Subcutaneous abdominal adipose tissue (tissue), 5 donors: ENCODE data around the gene FAM89B.
"Not testable (repeated sequence)": the region's sequence is repeated elsewhere in the genome, so short reads cannot be mapped to it uniquely, and the experiment has no call there.

Source experiments
- H3K27ac ChIP-seq: one replicate; pipeline ENCODE4 v1.7.0; 2013; ENCODE audit warnings: low read depth, mild to moderate bottlenecking, inconsistent platforms, low read length, moderate library complexity
- H3K27me3 ChIP-seq, 5 donors: one replicate each; pipeline ENCODE4 v1.7.0; 2013; ENCODE audit warnings: low read length in 5 of 5, inconsistent platforms in 1 of 5; ENCODE audit not compliant: control insufficient read depth in 5 of 5, insufficient read depth in 4 of 5
- H3K36me3 ChIP-seq, 5 donors: one replicate each; pipeline ENCODE4 v1.7.0; 2013; ENCODE audit warnings: low read length in 5 of 5; ENCODE audit not compliant: control insufficient read depth in 5 of 5, insufficient read depth in 5 of 5
- H3K4me1 ChIP-seq, 5 donors: one replicate each; pipeline ENCODE4 v1.7.0; 2013; ENCODE audit warnings: low read length in 5 of 5, mild to moderate bottlenecking in 3 of 5, moderate library complexity in 1 of 5; ENCODE audit not compliant: control insufficient read depth in 5 of 5, insufficient read depth in 5 of 5
- H3K4me3 ChIP-seq, 5 donors: one replicate each; pipeline ENCODE4 v1.7.0; 2013; ENCODE audit warnings: low read length in 5 of 5, low read depth in 1 of 5
- H3K9ac ChIP-seq, 5 donors: one replicate each; pipeline ENCODE4 v1.7.0; 2013; ENCODE audit warnings: low read length in 5 of 5, mild to moderate bottlenecking in 4 of 5, moderate library complexity in 3 of 5
- H3K9me3 ChIP-seq, 5 donors: one replicate each; pipeline ENCODE4 v1.7.0; 2013; ENCODE audit warnings: low read length in 5 of 5; ENCODE audit not compliant: control insufficient read depth in 5 of 5
- donor health status: healthy.
- donor health status: healthy.
- donor health status: healthy.
- donor health status: healthy.
- donor health status: healthy.

The FAM89B gene

GRCh38 chr11:65564879-65565559 is 7.3 kb upstream of the FAM89B start:
- H3K4me1 ChIP-seq = peaks cover 8 to 41% (median 27%) of the 10 kb centered on the region in 5 donors
- not testable (repeated sequence) for H3K9me3 ChIP-seq, H3K4me3 ChIP-seq, H3K27me3 ChIP-seq, H3K9ac ChIP-seq, H3K27ac ChIP-seq, H3K36me3 ChIP-seq

GRCh38 chr11:65565624-65566453 is 6.5 kb upstream of the FAM89B start:
- Histone ChIP-seq H3K9me3 (no peaks in the 10 kb centered on the region), H3K36me3 (peaks cover 0 to 8% (median 3%) of the 10 kb centered on the region in 5 donors), H3K9ac (no peak overlapping the region), H3K4me1 (peaks cover 6 to 38% (median 24%) of the 10 kb centered on the region in 5 donors), H3K27me3 (no peaks in the 10 kb centered on the region), H3K27ac (no peak overlapping the region), H3K4me3 (no peak overlapping the region)

DNA sequence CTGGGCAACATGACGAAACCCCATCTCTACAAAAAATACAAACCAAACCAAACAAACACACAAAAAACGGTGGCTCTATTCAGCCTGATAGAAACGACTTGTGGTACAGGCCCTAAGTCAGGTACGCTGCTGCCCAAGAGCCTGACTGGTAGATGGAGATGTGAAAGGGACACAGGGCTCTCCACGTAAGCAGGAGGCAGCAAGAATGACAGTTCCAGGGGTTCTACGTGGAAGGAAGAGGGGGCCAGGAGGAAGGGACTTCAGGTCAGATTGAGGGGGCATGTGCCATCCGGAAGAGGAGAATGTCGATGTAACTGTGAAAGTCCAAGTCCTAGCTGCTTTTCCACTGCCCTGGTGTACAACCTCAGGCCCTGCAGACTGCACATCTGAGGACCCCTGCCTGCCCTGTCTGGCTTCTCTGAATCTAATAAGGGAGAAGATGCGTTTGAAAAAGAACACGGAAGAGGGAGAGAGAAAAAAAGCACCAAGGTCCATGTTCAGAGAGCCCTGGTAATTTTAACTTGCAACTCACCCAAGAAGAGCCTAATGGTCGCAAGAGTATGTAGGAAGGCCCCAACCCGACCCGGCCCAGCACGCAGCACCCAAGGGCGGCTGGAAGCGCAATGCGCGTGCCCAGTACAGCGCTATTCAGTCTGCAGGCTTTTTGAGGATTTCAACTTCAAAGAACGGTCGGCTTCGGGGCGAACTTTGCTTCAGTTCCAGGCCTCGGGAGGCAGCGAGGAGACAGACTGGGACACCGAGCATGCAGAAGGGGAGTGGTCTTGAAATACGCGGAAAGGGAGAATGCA is 3.0 kb upstream of the FAM89B start:
- no peaks in the 10 kb centered on the region for H3K9me3 ChIP-seq
- peak overlapping the region; percentile 97 for H3K27ac ChIP-seq
- peaks cover 10 to 59% (median 47%) of the 10 kb centered on the region in 5 donors for H3K4me1 ChIP-seq
- peak overlapping the region; percentile 87 to 97 (median 91) for H3K9ac ChIP-seq
- no peaks in the 10 kb centered on the region for H3K27me3 ChIP-seq
- peaks cover 0 to 8% (median 3%) of the 10 kb centered on the region in 5 donors for H3K36me3 ChIP-seq
- H3K4me3 ChIP-seq = peak overlapping the region; percentile 83 to 97 (median 89)

GRCh38 chr11:65569973-65570918 is 2.1 kb upstream of the FAM89B start, which contains the start of gene ZNRD2:
TSS of gene ZNRD2 (plus strand) at chr11:65570477. CDS start at chr11:65570492, 15 bp downstream.
- Histone ChIP-seq H3K4me1 (peaks cover 12 to 68% (median 54%) of the 10 kb centered on the region in 5 donors), H3K27ac (peak within 1 kb of the TSS; percentile 97)

DNA sequence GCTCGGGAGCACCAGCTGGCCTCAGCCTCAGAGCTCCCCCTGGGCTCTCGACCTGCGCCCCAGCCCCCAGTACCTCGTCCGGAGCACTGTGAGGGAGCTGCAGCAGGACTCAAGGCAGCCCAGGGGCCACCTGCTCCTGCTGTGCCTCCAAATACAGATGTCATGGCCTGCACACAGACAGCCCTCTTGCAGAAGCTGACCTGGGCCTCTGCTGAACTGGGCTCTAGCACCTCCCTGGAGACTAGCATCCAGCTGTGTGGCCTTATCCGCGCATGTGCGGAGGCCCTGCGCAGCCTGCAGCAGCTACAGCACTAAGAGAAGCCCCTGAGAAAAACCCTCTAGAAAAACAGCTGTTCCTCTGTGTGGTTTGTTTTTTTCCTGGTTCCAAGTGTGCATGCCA is 918 bp upstream of the FAM89B start:
- H3K9me3 ChIP-seq = no peaks in the 10 kb centered on the region
- peaks cover 12 to 76% (median 62%) of the 10 kb centered on the region in 5 donors for H3K4me1 ChIP-seq

More at GRCh38 chr11:65569973-65570918, 2.1 kb upstream of the FAM89B start, which contains the start of gene ZNRD2:
- H3K4me3 ChIP-seq = peak within 1 kb of the TSS; percentile 83 to 97 (median 89)
- no peaks in the 10 kb centered on the region for H3K27me3 ChIP-seq
- peaks cover 0 to 8% (median 3%) of the 10 kb centered on the region in 5 donors for H3K36me3 ChIP-seq
- peak within 1 kb of the TSS; percentile 87 to 97 (median 91) for H3K9ac ChIP-seq
- H3K9me3 ChIP-seq = no peaks in the 10 kb centered on the region

DNA sequence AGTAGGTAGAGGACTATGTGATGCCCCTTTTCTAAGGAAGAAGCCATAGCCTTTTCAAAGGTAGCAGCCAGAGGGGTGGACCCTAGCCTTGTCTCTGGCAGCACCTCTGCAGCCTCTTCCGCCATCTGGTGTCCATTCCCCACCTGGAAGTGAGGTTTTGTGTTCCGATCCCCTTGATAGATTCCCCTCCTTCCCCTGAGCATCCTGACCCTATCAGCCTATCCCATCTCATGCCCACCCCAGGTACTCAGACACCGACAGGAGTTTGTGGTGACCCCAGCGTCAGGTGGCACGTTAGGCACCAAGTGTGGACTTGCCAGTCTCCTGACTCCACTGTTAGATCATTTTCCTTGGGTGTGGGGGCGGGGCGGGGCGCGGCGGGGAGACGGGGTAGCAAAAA is 398 bp upstream of the FAM89B start:
- Histone ChIP-seq H3K9ac (peak overlapping the region in 2 of 5 donors; percentile 4 to 63), H3K4me1 (peaks cover 12 to 78% (median 67%) of the 10 kb centered on the region in 5 donors), H3K4me3 (peak overlapping the region; percentile 50 to 97 (median 72)), H3K27me3 (no peaks in the 10 kb centered on the region), H3K9me3 (no peaks in the 10 kb centered on the region), H3K27ac (peak overlapping the region; percentile 83), H3K36me3 (peaks cover 0 to 4% (median 3%) of the 10 kb centered on the region in 5 donors)

More for the DNA sequence above, 918 bp upstream of the FAM89B start:
- peak overlapping the region in 3 of 5 donors; percentile 90 to 97 (median 91) for H3K9ac ChIP-seq
- peak overlapping the region; percentile 72 to 97 (median 87) for H3K4me3 ChIP-seq
- no peaks in the 10 kb centered on the region for H3K27me3 ChIP-seq
- H3K27ac ChIP-seq = peak overlapping the region; percentile 97
- H3K36me3 ChIP-seq = peaks cover 0 to 8% (median 3%) of the 10 kb centered on the region in 5 donors

- peak overlapping the region; percentile 72 to 97 (median 76) for H3K4me3 ChIP-seq
- H3K27ac ChIP-seq = peak overlapping the region; percentile 84
- peak overlapping the region in 4 of 5 donors; percentile 61 to 72 (median 65) for H3K9ac ChIP-seq
- peaks cover 15 to 86% (median 80%) of the 10 kb centered on the region in 5 donors for H3K4me1 ChIP-seq
- no peaks in the 10 kb centered on the region for H3K27me3 ChIP-seq
- peaks cover 0 to 10% (median 0%) of the 10 kb centered on the region in 5 donors for H3K36me3 ChIP-seq
- no peaks in the 10 kb centered on the region for H3K9me3 ChIP-seq
Measured at GRCh38 chr11:65573391-65574079, 1.2 kb downstream of the FAM89B start.

DNA sequence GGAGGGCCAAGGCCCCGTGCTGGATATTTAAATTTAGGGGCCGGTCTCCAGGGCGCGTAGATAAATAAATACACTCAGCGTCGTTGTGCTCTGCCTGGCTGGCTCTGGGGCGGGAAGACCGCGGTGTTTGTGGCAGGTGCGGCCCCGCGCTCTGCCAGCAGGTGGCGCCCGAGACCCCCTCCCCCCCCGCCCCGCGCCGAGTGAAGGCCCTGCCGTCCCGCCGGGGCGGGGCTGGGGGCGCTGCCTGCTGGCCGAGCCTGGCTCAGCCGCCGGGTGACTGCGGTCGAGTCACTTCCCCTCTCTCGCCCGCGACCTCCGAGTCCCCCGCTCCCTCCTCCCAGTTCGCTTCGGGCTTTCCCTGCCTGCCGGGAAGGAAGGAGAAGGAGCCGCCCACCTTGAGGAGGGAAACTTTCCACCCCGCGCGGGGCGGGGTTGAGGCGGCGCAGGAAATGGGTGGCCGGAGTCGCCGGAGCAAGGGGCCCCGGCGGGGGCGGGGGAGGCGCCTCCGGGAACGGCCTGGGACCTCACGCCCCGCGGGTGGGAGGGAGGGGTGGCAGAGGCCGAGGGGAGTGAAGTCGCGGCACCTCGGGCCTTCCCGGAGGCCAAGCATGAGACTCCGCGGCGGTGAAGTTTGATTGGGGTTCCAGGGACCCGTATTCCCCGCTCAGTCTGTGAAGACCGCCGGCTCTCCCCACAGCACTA is 1.9 kb downstream of the FAM89B start:
- Histone ChIP-seq H3K36me3 (peaks cover 0 to 11% (median 2%) of the 10 kb centered on the region in 5 donors), H3K9ac (peak overlapping the region; percentile 59 to 88 (median 74)), H3K4me3 (peak overlapping the region; percentile 72 to 97 (median 74)), H3K27me3 (no peaks in the 10 kb centered on the region), H3K9me3 (no peaks in the 10 kb centered on the region), H3K4me1 (peaks cover 10 to 82% (median 74%) of the 10 kb centered on the region in 5 donors), H3K27ac (peak overlapping the region; percentile 84)
